ENCODE measurements around the gene GDPD3. TPM values are rescaled to one million over a fixed set of nuclear protein-coding genes. Genes with fewer than 3 reads are reported as not detected.

GDPD3 gene
- polyA plus RNA-seq, 3 donors = 1.2 to 5.6 (median 3.4) TPM

DNA sequence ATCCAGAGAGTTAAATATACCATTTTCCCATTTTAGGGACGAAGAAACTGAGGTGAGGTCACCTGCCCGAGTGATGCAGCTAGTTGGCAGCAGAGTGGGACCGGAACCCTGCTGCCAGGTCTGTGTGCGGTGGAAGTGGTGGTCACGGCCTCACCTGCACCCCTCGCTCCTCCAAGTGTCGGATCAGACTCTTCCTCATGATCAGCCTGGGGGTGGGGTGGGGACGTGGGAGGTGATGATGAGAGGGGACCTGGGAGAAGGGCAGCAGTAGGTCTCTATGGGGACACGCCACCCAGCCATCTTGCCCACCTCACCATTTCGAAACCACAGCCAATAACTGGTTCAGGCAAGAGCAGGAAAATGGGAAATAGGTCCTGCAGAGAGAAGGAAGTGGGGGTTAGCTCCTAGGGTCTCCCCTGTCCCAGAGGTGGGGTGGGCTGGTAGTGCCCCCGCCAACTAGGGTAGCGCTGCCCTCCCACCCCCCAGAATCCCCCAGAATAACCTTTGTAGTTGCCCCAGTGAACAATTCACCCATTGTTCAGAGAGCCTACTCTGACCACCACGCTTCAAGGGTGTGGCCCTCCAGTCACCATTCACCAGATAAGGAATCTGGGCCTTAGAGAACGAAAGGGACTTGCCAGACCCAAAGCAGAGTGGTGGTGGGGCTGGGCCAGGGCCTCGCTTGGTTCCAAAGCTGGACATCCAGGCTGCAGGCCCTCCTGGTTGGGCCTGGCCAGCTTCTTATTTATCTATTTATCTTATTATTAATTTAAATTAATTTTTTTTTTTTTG lies 5.1 kb downstream of the GDPD3 start:
- no peak overlapping the region for H3K27ac ChIP-seq (ENCODE audit: low read depth, low read length)

DNA sequence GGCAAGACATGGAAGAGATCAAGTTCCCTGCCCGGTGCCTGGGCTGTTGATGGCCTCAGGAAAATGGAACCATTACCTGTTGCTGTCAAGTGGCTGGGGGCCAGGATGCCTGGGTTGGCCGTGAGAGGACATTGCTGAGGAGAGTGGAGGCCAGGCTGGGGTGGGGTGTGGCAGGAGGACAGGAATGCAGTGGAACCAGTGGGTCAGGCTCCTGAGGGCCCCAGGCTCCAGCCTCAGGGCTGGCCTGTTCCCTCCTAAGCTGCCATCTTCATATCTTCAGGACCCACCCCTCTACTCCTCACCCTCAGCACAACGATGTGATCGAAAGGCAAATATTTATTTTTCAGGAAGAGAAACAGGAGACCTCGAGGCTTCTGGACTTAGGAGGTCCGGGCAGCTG lies 8.8 kb downstream of the GDPD3 start:
- WGBS, 3 donors = 62 to 81% (median 74%) methylated on average over 6 of the region's 6 CpGs
- no peak overlapping the region for H3K27ac ChIP-seq (ENCODE audit: low read depth, low read length)

More for the DNA sequence above, 5.1 kb downstream of the GDPD3 start:
- 84 to 85% (median 84%) methylated on average over 15 of the region's 15 CpGs for WGBS, 3 donors

DNA sequence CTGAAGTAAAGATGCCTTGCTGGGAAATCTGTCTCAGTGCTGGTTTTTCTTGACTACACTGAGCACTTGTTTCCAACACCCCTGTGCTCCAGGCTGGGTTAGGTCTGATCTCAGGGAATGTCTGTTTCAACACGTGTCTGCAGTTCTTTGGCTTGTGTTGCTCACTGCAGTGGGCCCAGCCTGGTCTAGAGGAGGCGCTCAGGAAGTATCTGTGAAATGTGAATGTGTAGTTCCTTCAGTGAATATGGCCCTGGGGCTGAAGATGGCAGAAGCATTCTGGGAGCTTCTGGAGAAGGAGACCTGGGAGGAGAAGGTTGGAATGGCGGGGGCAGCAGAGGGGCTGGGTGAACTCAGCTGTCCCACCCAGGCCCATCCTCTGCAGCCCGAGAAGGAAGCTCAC lies 9.2 kb downstream of the GDPD3 start:
- H3K27ac ChIP-seq (ENCODE audit: low read depth, low read length) = no peak overlapping the region
- 84 to 89% (median 87%) methylated on average over 4 of the region's 4 CpGs for WGBS, 3 donors

DNA sequence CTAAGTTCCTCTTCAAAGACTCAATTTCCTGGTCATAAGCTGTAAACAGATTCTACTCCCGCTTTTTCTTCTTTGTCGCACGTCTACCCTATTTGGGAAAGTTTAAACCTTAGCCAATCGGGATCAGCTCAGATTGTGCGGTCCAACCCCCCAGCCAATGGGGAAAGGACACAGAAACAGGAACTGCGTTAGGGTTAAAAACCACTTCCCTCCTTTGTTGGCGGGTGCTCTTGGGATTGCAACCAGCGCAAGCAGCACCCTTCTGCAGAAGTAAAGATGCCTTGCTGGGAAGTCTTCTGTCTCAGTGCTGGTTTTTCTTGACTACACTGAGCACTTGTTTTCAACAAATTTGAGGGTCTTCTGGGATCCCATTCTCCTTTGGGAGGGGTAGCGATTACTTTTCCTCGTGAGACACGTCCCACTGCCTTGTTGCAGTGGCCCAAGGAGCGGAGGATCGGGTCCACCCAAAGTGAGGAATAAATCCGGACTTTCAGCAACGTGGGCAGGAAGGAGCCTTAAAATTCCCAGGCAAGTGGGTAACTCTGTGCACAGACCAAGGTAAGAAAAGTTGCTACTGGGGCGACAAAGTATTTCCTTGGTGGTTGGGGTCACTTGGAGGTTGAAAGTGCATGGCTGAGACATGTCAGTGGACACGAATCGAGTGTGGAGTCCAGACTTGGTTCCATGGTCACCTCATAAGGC lies 16.3 kb downstream of the GDPD3 start:
- 92 to 97% (median 92%) methylated on average over 18 of the region's 18 CpGs for WGBS, 3 donors
- peak overlapping the region; percentile 81 for H3K27ac ChIP-seq (ENCODE audit: low read depth, low read length)

DNA sequence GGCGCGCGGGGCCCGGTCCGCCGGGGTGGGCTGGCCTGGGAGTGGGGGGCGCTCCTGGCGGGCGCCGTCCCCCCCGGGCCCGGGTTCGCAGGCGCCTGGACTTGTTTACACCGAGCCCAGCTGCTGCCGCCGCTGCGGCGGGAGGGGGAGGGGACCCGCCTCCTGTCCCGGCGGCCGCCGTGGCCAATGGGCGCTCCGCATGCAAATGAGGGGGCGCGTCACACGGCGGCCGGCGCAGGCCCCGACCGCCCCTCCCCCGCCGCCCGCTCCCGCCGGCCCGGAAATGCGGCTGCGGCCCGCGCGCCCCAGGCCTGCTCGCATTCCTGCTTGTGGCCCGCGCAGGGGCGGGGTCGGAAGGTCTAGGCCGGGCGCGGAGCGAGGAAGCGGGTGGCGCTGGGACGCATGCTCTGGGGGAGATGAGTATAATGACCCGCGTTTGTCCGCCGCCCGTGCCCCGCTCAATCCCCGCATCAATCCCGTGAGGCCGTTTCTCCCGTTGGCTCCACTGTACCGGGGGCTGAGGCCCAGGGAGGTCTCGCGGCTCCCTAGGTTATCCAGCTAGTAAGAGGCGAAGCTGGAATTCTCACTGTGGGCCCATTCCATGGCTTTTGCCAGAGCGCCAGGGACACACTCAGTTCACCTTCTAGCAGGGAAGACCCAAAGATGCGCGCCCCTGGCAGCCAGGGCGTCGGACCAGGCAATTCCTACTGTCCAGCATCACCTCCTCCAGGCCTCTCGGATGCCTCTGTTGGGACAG lies 17.1 kb downstream of the GDPD3 start, which contains the start of gene YPEL3:
Gene YPEL3 (minus strand): TSS at position 109 of the 757 bp plus-strand sequence. CDS start 731 bp downstream, outside the sequence.
- 9 to 12% (median 11%) methylated on average over 54 to 77 of the region's 77 CpGs for WGBS, 3 donors
- peak within 1 kb of the TSS; percentile 81 for H3K27ac ChIP-seq (ENCODE audit: low read depth, low read length)

DNA sequence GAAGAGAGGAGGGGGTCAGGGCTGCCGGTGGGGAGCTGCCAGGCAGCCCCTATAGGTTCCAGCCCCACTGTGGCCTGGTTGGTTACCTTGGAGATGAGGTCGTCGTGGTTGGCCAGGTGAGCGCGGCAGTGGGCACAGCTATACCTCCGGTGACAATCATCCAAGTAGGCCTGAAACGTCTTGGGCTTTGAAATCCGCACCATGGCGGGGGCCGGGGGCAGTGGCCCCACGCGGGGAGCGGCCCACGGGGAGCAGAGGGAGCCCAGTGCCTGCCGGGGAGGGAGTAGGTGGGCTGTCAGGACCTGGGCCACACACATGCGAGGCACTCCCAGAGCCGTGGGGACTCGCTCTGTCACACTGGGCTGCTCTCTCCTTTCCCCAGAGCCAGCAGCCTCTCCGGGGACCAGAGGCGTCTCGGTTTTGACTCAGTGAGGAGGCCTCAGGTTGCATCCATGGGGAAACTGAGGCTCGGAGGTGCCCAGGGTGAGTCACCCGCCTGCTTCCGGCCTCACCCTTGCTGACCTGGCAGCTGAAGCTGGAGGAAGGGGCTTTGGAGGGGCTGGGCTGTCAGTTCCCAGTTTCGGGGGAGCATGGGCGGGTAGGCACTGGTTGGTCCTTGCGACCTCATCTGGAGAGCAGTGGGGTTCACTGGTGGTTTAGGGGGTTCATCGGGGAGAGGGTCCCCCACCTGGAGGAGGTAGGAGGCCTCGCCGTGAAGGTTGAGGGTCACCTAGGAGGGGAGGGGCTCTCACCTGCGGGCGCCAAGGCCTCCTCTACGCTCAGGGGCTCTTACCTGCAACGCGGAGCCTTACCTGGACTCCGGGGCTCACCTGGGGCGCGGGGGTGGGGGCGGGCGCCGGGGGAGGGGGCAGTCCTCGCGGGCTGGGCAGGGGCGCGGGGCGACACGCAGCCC lies 17.9 kb downstream of the GDPD3 start:
- no peak overlapping the region for H3K27ac ChIP-seq (ENCODE audit: low read depth, low read length)
- 7 to 11% (median 7%) methylated on average over 33 to 47 of the region's 47 CpGs for WGBS, 3 donors

DNA sequence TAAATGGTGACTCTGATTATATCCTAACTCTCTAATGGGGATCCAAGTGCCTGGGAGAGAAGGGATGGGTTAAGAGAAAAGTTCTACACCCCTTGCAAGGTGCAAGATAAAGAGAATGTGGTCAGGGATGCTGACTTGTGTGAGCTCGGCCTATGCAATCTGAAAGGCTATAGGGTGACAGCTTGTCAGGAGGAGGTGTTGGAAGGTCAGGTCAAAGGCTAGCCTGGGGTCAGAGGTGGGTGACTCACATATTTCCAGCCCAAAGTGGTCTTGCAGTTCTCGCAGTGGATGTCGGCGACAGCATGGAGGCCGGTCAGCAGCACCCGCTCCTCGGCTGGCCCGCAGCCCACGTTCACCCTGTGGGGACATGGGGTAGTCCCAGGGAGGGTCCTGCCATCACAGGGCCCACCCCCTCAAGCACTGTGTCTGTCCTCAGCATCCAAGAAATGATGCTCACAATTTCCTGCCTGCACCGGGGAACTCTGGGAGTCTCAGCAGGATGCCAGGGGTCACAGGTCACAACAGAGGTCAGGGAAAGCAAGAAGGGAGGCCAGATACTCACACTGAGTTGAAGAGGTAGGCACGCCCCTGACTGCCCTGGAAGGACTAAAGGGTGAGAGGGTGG lies 18.7 kb downstream of the GDPD3 start:
- H3K27ac ChIP-seq (ENCODE audit: low read depth, low read length) = no peak overlapping the region
- WGBS, 3 donors = 75 to 80% (median 75%) methylated on average over 11 of the region's 11 CpGs

DNA sequence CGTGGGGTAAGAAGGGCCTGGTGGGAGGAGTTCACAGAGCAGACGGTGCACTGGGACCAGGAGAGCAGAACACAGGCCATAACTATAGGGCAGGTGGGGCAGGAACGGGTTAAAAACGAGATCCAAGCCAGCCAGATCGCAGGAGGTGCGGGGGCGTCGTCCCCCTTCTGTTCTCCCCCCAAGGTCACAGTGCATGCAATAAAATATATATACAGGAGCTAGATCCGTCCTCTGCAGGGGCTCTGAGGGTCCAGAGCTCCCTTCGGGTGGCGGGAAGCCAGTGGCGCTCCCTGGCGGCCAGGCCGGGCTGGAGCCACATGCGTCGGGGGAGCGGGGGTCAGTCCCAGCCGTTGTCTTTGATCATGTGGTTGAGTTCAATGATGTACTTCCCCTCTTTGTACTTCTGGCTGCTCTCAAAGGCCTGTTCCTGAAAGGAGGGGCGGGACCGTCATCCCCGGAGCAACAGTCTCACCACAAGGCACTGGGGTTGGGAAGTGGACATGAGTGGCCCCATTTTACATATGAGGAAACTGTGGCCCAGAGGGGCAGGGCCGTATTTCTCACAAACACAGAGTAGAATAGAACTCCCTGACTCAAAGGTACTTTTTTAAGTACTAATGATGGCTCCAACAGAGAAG lies 20.8 kb downstream of the GDPD3 start:
- WGBS, 3 donors = 5 to 17% (median 6%) methylated on average over 19 to 22 of the region's 22 CpGs
- peak overlapping the region; percentile 38 for H3K27ac ChIP-seq (ENCODE audit: low read depth, low read length)

DNA sequence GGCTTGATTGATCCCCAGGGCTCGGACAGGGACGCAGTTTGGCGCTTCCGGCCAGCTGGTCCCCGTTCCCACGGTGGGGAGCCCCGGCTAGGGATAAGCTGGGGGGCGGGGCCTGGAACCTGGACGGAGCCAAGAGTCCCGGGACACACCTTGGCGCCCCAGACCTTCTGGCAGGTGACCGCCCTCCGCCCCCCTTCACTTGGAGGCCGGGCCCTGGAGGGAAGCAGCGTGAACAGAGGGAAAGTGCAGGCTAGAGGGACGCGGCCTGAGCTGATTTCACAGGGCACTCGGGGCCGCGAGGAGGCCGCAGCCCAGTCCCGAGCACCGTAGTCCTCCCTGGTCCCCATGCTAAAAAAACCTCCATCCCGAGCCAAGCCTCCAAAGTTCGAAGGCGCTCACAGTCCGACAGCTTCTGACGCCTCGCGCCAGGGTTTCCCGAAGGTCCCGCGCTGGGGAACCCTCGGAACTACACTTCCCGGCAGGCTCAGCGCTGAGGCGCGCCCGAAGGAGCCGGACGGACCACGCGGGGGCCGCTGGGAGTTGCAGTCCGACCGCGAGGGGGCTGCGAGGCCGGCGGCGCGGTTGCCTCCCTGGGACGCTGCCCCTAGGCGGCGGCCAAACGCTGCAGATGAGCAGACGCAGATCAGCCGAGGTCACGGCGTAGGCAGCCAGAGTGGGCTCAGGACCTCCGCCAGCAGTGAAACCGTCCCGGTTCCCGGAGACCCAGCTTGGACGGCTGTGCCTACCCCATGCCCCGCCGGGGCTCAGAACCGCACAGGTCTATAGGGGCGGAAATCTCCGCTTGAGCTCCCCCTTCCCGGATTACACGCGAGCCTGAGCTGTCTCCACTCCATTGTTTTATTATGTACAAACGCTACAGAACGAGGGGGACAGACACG lies 21.6 kb downstream of the GDPD3 start, which contains the start of gene TBX6:
Gene TBX6 (minus strand): TSS at position 451 of the 899 bp plus-strand sequence. CDS start 731 bp downstream, outside the sequence.
- H3K27ac ChIP-seq (ENCODE audit: low read depth, low read length) = peak within 1 kb of the TSS; percentile 38
- 1% methylated on average over 70 to 76 of the region's 76 CpGs for WGBS, 3 donors

DNA sequence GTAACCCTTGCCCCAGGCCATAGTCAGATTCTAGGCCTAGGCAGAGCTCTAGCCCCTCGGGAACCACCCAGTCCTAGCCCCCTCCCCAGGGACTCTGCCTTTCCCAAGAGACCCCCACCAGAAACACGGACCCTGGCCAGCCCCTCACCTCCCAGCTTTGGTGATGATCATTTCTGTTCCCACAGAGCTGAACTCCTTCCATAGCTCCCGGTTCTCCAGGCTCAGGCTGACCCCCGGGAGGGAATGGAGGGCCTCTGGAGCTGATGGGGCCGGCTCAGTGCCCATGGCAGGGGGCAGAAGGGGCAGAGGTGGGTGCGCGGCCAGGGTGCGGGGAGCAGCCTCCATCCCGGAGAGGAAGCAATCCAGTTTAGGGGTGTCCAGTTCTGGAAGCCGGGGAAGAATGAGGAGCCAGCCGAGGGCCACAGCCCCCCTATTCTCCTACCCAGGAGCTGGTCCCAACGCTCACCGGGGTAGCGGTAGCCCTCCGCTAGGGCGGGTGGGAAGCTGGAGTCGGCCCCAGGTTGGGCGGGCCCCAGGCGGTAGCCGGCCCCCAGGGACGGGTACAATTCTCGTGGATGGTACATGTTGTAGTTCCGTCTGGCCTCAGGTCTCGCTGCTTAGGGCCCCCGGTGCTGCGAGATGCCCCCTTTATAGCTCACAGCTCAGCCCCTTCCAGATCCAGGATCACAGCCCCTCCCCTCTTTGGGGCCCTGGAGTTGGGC lies 22.6 kb downstream of the GDPD3 start:
- H3K27ac ChIP-seq (ENCODE audit: low read depth, low read length) = no peak overlapping the region
- 57 to 76% (median 66%) methylated on average over 26 of the region's 26 CpGs for WGBS, 3 donors

DNA sequence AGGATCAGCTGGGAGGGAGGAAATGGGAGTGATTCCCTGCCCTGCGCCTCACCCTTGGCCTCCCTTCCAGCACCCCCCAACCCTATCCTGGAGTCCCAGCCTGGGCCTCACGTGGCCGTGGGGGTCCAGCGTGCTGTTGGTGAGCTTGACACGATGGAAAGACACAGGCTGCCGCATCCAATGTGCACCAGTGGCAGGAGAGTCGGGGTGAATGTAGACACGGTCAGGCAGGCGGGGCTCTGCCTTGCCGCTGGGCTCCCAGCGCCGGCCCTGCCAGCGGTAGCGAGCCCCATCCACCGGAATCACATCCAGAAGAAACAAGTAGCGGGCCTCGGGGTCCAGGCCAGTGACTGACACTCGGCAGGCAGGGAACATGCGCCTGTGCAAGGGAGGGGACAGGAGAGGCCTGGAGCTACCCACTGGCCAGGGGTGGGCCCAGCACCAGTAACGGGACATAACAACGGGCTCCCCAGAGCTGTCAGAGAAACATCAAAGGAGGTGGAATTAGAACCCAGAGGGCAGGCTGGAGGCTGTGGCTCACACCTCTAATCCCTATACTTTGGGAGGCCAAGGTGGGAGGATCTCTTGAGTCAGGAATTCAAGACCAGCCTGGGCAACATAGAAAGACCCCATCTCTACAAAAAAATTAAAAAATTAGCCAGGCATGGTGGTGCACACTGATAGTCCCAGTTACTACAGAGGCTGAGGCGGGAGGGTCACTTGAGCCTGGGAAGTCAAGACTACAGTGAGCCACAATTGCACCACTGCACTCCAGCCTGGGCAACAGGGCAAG lies 24.3 kb downstream of the GDPD3 start:
- no peak overlapping the region for H3K27ac ChIP-seq (ENCODE audit: low read depth, low read length)
- 84 to 90% (median 88%) methylated on average over 22 of the region's 22 CpGs for WGBS, 3 donors

DNA sequence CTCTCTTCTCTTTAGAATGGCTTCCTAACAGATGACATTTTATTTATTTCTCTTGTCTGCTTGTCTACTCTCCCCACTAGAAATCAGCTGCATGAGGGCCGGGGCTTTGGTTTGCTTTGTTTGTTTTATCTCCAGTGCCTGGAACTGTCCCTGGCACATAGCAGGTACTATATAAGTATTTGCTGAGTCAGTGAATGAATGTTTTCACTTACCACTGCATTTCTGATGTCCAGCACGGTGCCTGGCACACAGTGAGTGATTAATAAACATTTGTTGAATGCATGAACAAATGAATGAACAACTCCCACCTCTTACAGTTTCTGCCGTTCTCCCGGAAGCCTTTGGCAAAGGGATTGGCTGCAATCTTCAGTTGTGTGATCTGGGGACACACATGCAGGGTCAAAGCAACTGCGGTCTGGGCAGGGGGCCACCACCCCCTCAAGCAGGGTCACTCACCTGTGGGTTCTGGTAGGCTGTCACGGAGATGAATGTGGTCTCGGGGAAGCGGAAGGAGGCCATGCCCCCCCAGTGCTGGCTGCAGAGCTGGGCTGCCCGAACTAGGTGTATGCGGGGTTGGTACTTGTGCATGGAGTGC lies 25.0 kb downstream of the GDPD3 start:
- H3K27ac ChIP-seq (ENCODE audit: low read depth, low read length) = no peak overlapping the region
- 81 to 84% (median 83%) methylated on average over 10 of the region's 10 CpGs for WGBS, 3 donors

DNA sequence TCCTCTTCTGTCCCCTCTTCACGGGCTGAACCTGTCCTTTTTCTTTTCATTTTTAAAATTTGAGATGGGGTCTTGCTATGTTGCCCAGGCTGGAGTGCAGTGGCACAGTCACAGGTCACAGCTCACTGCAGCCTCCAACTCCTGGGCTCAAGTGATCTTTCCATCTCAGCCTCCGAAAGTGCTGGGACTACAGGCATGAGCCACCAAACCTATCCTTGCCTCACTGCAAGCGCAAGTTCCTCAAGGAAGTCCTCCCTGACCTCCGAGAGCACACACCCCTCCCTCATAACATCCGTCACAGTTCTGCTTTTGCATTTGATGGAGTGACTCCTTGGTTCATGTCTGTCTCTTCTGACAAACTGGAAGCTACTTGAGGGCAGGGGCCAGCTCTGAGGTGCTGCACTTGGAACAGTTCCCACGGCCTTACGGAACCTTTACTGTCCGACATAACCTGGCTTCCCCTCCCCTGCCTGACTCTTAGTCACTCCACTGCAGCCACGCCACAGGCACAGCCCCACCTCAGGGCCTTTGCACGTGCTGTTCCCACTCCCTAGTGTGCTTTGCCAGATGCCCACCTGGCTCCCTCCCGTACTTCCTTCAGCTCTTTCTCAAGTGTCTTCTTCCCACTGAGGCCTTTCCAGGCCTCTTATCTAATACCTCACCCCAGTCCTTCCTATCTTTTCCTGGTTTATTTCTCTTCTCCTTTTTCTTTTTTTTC lies 26.0 kb downstream of the GDPD3 start:
- no peak overlapping the region for H3K27ac ChIP-seq (ENCODE audit: low read depth, low read length)
- WGBS, 3 donors = 77 to 90% (median 81%) methylated on average over 11 of the region's 11 CpGs
